ENCODE data around the gene SPRR4. TPM values are rescaled to one million over a fixed set of nuclear protein-coding genes. Genes with fewer than 3 reads are reported as not detected.

The SPRR4 gene
- total RNA-seq, 1 experiment from 2014 or later, result not detected

Other genes starting within 250 kb of the SPRR4 start
- gene KPRP, start 212.6 kb upstream of the SPRR4 start, total RNA-seq (2021; ENCODE audit: unreplicated experiment), result not detected
- gene LCE1F, start 195.5 kb upstream of the SPRR4 start, total RNA-seq (2021; ENCODE audit: unreplicated experiment), result not detected
- gene LCE1E, start 184.4 kb upstream of the SPRR4 start, total RNA-seq (2021; ENCODE audit: unreplicated experiment), result not detected
- gene LCE1D, start 173.9 kb upstream of the SPRR4 start, total RNA-seq (2021; ENCODE audit: unreplicated experiment), result not detected
- gene LCE1C, start 164.0 kb upstream of the SPRR4 start, total RNA-seq (2021; ENCODE audit: unreplicated experiment), result not detected
- gene LCE1B, start 158.7 kb upstream of the SPRR4 start, total RNA-seq (2021; ENCODE audit: unreplicated experiment), result not detected
- gene LCE1A, start 143.2 kb upstream of the SPRR4 start, total RNA-seq (2021; ENCODE audit: unreplicated experiment), result not detected
- gene LCE6A, start 127.8 kb upstream of the SPRR4 start, total RNA-seq (2021; ENCODE audit: unreplicated experiment), result not detected
- not detected for gene LCE7A, start 110.7 kb upstream of the SPRR4 start, total RNA-seq (2021; ENCODE audit: unreplicated experiment)
- gene SMCP, start 92.3 kb upstream of the SPRR4 start, total RNA-seq (2021; ENCODE audit: unreplicated experiment), result not detected
- not detected for gene IVL, start 62.1 kb upstream of the SPRR4 start, total RNA-seq (2021; ENCODE audit: unreplicated experiment)
- gene SPRR5, start 23.4 kb upstream of the SPRR4 start, total RNA-seq (2021; ENCODE audit: unreplicated experiment), result not detected
- gene SPRR1A, start 13.4 kb downstream of the SPRR4 start, total RNA-seq (2021; ENCODE audit: unreplicated experiment), result not detected
- gene SPRR3, start 31.1 kb downstream of the SPRR4 start, total RNA-seq (2021; ENCODE audit: unreplicated experiment), result not detected
- not detected for gene SPRR1B, start 60.6 kb downstream of the SPRR4 start, total RNA-seq (2021; ENCODE audit: unreplicated experiment)
- not detected for gene SPRR2D, start 70.5 kb downstream of the SPRR4 start, total RNA-seq (2021; ENCODE audit: unreplicated experiment)
- not detected for gene SPRR2A, start 86.9 kb downstream of the SPRR4 start, total RNA-seq (2021; ENCODE audit: unreplicated experiment)
- not detected for gene SPRR2B, start 101.0 kb downstream of the SPRR4 start, total RNA-seq (2021; ENCODE audit: unreplicated experiment)
- gene SPRR2E, start 123.9 kb downstream of the SPRR4 start, total RNA-seq (2021; ENCODE audit: unreplicated experiment), result not detected
- not detected for gene SPRR2F, start 142.9 kb downstream of the SPRR4 start, total RNA-seq (2021; ENCODE audit: unreplicated experiment)
- gene SPRR2G, start 180.2 kb downstream of the SPRR4 start, total RNA-seq (2021; ENCODE audit: unreplicated experiment), result not detected
- not detected for gene LELP1, start 232.8 kb downstream of the SPRR4 start, total RNA-seq (2021; ENCODE audit: unreplicated experiment)
- gene PRR9, start 246.9 kb downstream of the SPRR4 start, total RNA-seq (2021; ENCODE audit: unreplicated experiment), result not detected